ENCODE measurements around the gene TFB2M.

TFB2M gene

DNA sequence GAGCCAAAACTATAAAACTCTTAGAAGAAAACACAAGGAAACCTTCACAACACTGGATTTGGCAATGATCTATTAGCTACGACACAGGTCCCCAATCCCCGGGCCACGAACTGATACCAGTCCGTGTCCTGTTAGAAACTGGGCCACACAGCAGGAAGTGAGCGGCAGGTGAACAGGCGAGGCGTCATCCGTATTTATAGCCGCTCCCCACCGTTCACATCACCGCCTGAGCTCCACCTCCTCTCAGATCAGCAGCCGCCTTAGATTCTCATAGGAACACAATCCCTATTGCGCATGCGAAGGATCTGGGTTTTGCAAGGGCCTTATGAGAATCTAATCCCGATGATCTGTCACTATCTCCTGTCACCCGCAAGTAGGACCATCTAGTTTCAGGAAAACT, 11.9 kb downstream of the TFB2M start:
- no peak for DNase-seq (ENCODE audit: low read depth in 2 of 2)

GRCh38 chr1:246552110-246552509, 14.0 kb downstream of the TFB2M start:
- DNase-seq (ENCODE audit: low read depth in 2 of 2) = no peak

DNA sequence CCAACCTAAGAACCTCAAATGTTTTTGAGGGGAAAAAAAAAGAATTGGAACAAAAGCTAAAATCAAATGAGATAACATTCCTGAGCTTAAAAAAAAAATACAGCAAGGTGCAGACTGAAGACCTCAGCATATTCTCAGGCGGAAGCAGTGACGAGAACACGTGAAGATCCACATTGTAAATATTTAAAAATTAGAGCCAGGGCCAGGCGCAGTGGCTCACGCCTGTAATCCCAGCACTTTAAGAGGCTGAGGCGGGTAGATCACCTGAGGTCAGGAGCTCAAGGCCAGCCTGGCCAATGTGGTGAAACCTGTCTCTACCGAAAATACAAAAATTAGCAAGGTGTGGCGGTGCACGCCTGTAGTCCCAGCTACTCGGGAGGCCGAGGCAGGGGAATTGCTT, 15.7 kb downstream of the TFB2M start:
- no peak for DNase-seq (ENCODE audit: low read depth in 2 of 2)

DNA sequence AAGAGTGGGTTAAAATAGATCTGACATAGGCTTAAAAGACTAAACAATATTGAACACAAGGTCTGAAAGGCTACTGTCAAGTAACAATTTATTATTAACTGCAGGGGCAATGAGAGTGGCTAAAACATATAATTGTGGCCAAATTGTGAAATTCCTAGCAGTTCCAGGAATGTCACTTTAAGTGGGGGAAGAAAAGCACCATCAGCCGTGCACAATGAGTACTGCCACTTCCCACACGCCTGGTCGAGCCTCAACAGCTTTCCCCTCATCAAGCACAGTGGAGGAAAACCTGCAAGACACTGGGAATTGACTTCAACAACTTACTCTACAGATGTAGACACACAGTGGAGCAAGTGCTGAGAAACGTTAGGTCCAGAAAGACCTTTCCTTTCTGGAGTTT, 16.4 kb downstream of the TFB2M start:
- no peak for DNase-seq (ENCODE audit: low read depth in 2 of 2)

DNA sequence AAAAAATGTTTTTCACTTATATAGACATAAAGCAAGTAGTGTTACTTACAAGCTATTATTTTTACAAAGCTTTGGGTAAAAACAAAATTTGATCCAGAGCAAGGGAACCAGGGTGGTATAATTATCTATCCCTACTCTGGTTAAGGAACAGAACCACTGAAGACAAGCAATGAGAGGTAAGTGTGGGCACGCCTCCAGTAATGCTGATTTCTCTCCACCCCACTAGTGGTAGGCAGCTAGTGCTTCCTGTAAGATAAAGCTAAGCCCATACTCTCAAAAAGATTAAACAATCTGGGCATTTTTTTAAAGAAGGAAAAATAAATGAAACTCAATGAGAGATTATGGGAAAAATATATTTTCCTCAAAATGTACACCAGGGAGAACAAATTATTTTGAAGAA, 22.1 kb downstream of the TFB2M start:
- DNase-seq (ENCODE audit: low read depth in 2 of 2) = no peak

- DNase-seq (ENCODE audit: low read depth in 2 of 2) = no peak
Measured at GRCh38 chr1:246540738-246541491, 25.1 kb downstream of the TFB2M start.

- DNase-seq (ENCODE audit: low read depth in 2 of 2) = no peak
Measured at GRCh38 chr1:246537887-246538286, 28.2 kb downstream of the TFB2M start.

DNA sequence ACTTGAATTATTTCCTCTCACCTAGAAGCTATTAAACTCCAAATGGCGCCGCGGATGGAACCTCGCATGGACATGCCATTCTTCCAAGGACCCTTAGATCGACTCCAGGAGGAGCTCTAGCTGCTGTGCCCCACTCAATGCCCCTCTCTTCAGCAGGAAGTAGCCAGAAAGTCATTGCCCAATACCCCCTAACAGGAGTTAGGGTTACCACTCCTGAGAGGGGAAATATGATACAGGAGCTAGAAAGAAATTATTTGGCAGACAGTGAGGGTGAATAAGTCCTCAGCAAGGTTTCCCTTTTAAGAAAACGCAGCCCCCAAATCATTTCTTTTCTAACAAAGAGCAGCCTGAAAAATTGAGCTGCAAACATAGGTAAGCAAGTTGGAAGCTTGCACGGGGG, 28.6 kb downstream of the TFB2M start:
- DNase-seq (ENCODE audit: low read depth in 2 of 2) = no peak

- no peak for DNase-seq (ENCODE audit: low read depth in 2 of 2)
Measured at GRCh38 chr1:246534114-246534513, 31.9 kb downstream of the TFB2M start.

- DNase-seq (ENCODE audit: low read depth in 2 of 2) = no peak
Measured at GRCh38 chr1:246533371-246533905, 32.6 kb downstream of the TFB2M start.

- DNase-seq (ENCODE audit: low read depth in 2 of 2) = no peak
Measured at GRCh38 chr1:246532519-246532918, 33.5 kb downstream of the TFB2M start.

- no peak for DNase-seq (ENCODE audit: low read depth in 2 of 2)
Measured at GRCh38 chr1:246530482-246530881, 35.6 kb downstream of the TFB2M start.

GRCh38 chr1:246528933-246529731, 36.9 kb downstream of the TFB2M start:
- DNase-seq (ENCODE audit: low read depth in 2 of 2) = no peak

DNA sequence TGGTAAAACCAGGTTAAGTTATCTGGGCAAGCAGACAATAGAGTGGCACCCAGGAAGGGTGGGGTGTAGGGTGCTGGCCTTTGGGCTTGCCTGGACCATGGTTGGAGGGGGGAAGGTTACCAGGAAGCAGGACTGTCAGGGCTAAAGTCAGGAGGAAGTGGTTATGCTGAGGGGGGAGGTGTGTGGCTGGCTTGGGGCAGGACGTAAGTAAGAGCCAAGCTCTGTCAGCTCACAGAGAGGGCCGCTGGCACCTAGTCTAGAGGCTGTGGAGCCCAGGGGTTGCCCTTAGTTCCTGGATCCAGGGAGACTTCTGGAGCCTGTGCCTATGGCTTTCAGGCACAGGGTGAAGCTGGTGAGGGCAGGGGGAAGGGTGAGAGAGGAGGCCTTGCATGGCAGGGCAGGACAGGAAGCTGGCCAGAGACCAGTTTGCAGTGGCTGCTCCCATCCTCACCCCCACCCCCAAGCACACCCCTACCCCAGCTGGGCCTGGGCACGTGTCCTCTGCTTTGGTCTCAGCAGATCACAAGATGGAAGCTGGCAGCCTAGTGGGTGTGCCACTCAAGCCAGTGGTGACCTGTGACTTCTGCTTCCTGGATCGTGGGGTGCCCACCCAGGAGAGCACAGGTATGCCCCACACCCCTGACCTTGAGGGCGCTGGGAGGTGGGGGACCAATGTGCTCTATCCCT, 38.5 kb downstream of the TFB2M start:
- DNase-seq (ENCODE audit: low read depth in 2 of 2) = no peak

DNA sequence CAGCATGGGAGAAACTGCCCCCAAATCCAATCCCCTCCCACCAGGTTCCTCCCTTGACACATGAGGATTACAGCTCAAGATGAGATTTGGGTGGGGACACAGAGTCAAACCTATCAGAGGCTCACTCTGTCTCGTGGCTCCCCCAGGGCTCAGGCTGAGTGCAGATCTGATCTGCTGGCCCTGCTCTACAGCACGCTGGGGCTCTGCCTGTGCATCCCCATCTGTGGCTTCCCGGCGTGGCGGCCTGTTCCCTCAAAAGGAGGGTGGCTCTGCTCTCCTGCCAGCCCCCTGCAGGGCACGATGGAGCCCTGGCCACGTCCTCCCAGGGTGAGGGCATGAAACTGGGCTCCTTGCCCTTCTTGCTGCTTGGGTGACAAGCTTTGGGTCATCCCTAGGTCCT, 39.1 kb downstream of the TFB2M start:
- no peak for DNase-seq (ENCODE audit: low read depth in 2 of 2)

- DNase-seq (ENCODE audit: low read depth in 2 of 2) = no peak
Measured at GRCh38 chr1:246526380-246526779, 39.7 kb downstream of the TFB2M start.

DNA sequence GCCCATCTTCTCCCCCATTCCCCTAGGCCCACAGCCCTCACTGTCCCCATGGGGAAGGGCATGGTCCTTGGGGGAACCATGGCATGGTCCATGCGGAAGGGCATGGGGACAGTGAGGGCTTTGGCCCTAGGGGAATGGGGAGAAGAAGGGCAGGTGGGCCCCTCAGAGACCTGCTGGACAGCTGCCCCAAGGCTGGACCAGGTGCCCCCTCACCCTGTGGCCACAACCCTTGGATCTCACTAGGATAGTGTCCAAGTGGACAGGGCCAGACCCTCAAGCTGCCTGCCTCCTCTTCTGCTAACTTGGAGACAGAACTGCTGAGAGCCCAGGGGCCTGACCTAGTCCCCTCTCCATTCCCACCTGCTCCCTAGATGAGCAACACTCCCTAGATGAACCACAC, 46.5 kb downstream of the TFB2M start:
- no peak for DNase-seq (ENCODE audit: low read depth in 2 of 2)

- no peak for DNase-seq (ENCODE audit: low read depth in 2 of 2)
Measured at GRCh38 chr1:246518456-246519205, 47.4 kb downstream of the TFB2M start.

- no peak for DNase-seq (ENCODE audit: low read depth in 2 of 2)
Measured at GRCh38 chr1:246517391-246517790, 48.7 kb downstream of the TFB2M start.

- no peak for DNase-seq (ENCODE audit: low read depth in 2 of 2)
Measured at GRCh38 chr1:246516126-246516525, 49.9 kb downstream of the TFB2M start.

- DNase-seq (ENCODE audit: low read depth in 2 of 2) = no peak
Measured at GRCh38 chr1:246515390-246516005, 50.6 kb downstream of the TFB2M start.

All from stimulated activated CD4-positive, alpha-beta T cell treated with anti-CD3 and anti-CD28 coated beads, Interleukin-12 subunit alpha, Interleukin-12 subunit beta, amount 100 ng/mL, for 24 hours (primary cell).